Suprapubic skin (tissue), 3 donors: ENCODE results near the gene PLA2G4F.

Experiments used
- CTCF ChIP-seq, 2 donors: fragments of 200-600 bp in 1 of 2; fragments of 450-650 bp in 1 of 2; sonication (generic) in 1 of 2; IDR thresholded peaks; one replicate each; pipeline ENCODE4 v1.5.1; 2016 to 2019; ENCODE audit warnings: antibody characterized with exemption in 2 of 2, mild to moderate bottlenecking in 1 of 2, moderate library complexity in 1 of 2
- POLR2AphosphoS5 ChIP-seq, 3 donors: sonication (generic); formaldehyde crosslinking; IDR thresholded peaks; one replicate each; pipeline ENCODE4 v1.6.1; 2017; ENCODE audit warnings: antibody characterized with exemption in 3 of 3

GRCh38 chr15:42141246-42141645, 15.2 kb downstream of the PLA2G4F start:
- TF ChIP-seq CTCF (IDR thresholded peaks at IDR 0.05) (no peak), POLR2AphosphoS5 (IDR thresholded peaks at IDR 0.05) (no peak)
